Left lung (tissue), 10 donors: Measurements from ENCODE around the gene ADCY2. TPM values are rescaled to one million over a fixed set of nuclear protein-coding genes. Genes with fewer than 3 reads are reported as not detected.

Experiments
- ATAC-seq: fragments of 200-7000 bp; cut with Tn5 transposase; one replicate; pipeline ENCODE4 v1.9.1; 2020; ENCODE audit warnings: moderate library complexity
- DNase-seq, 4 donors: peaks; one replicate each; pipeline ENCODE4 v3.0.0-alpha.2; 2013 to 2020
- H3K27ac ChIP-seq, 2 donors: fragments of 200-600 bp; sonication (generic) in 1 of 2; one replicate each; pipeline versions ENCODE4 v1.5.0 to v1.8.0; 2020 to 2021
- H3K27me3 ChIP-seq, 2 donors: fragments of 200-600 bp; sonication (generic) in 1 of 2; one replicate each; pipeline versions ENCODE4 v1.5.0 to v1.8.0; 2020 to 2021
- H3K36me3 ChIP-seq, 2 donors: fragments of 200-600 bp; sonication (generic) in 1 of 2; one replicate each; pipeline versions ENCODE4 v1.5.0 to v1.8.0; 2020 to 2021
- H3K4me1 ChIP-seq, 2 donors: fragments of 200-600 bp; one replicate each; pipeline ENCODE4 v1.8.0; 2021
- H3K4me3 ChIP-seq, 2 donors: fragments of 200-600 bp; sonication (generic) in 1 of 2; one replicate each; pipeline versions ENCODE4 v1.5.0 to v1.8.0; 2020 to 2021; ENCODE audit warnings: mild to moderate bottlenecking in 1 of 2
- H3K9me3 ChIP-seq, 2 donors: fragments of 200-600 bp; sonication (generic) in 1 of 2; one replicate each; pipeline versions ENCODE4 v1.5.0 to v1.8.0; 2020 to 2021
- CTCF ChIP-seq, 2 donors: fragments of 200-600 bp; sonication (generic) in 1 of 2; IDR thresholded peaks; one replicate each; pipeline versions ENCODE4 v1.5.0 to v1.8.0; 2021; ENCODE audit warnings: antibody characterized with exemption in 2 of 2
- intact Hi-C, 2 donors: fragments of 100-400 bp; cut with DNase I; formaldehyde crosslinking; loops; one replicate each; pipeline versions ENCODE4 v1.11.2 to v1.14.2; 2022
- polyA plus RNA-seq, 6 donors: library from polyadenylated mRNA; unstranded; fragments of 120-200 nt; gene quantifications; one replicate each; pipeline ENCODE4 v1.2.1, GENCODE V29; 2013; ENCODE audit not compliant: insufficient read length in 6 of 6
- total RNA-seq, 2 donors: library from RNA; stranded (reverse); fragmentation: NEBNext Ultra II Directional; extraction: Animal tissue kit (Norgen Biotek cat#: 25700); gene quantifications; one replicate each; pipeline ENCODE4 v1.2.1, GENCODE V29; 2021
- donor health status: DM: no; HTN: yes; CAD: no.
- donor health status: DM: no; HTN: no; CAD: no.

The ADCY2 gene
- total and polyA plus RNA-seq, 8 donors, result 0.34 to 14.0 (median 9.6) TPM

GRCh38 chr5:7363067-7363677 lies 32.8 kb upstream of the ADCY2 start:
- no peak for DNase-seq
- TF ChIP-seq CTCF (IDR thresholded peaks at IDR 0.05), result no peak
- no peak for ATAC-seq
- H3K4me1 ChIP-seq, result no peaks in the 10 kb centered on the region
- H3K4me3 ChIP-seq, result no peak overlapping the region
- intact Hi-C loops, result no loop called here
- H3K36me3 ChIP-seq, result no peaks in the 10 kb centered on the region
- H3K9me3 ChIP-seq, result peaks cover 0 to 2% of the 10 kb centered on the region in 2 donors
- H3K27ac ChIP-seq, result no peak overlapping the region
- H3K27me3 ChIP-seq, result no peaks in the 10 kb centered on the region

GRCh38 chr5:7364226-7364875 lies 31.6 kb upstream of the ADCY2 start:
- peaks cover 0 to 2% of the 10 kb centered on the region in 2 donors for H3K9me3 ChIP-seq
- H3K4me3 ChIP-seq, result no peak overlapping the region
- intact Hi-C loops, result no loop called here
- no peaks in the 10 kb centered on the region for H3K4me1 ChIP-seq
- no peak overlapping the region for H3K27ac ChIP-seq
- DNase-seq (no peak), ATAC-seq (no peak)
- H3K27me3 ChIP-seq, result no peaks in the 10 kb centered on the region
- no peak for TF ChIP-seq CTCF (IDR thresholded peaks at IDR 0.05)
- no peaks in the 10 kb centered on the region for H3K36me3 ChIP-seq

- Histone ChIP-seq H3K27me3 (no peaks in the 10 kb centered on the region), H3K4me1 (no peaks in the 10 kb centered on the region), H3K36me3 (no peaks in the 10 kb centered on the region), H3K27ac (no peak overlapping the region), H3K4me3 (no peak overlapping the region), H3K9me3 (peaks cover 0 to 2% of the 10 kb centered on the region in 2 donors)
- ATAC-seq, result no peak
- DNase-seq, result no peak
- TF ChIP-seq CTCF (IDR thresholded peaks at IDR 0.05), result no peak
- intact Hi-C loops, result no loop called here
These were observed 28.2 kb upstream of the ADCY2 start for GRCh38 chr5:7367780-7368179.

GRCh38 chr5:7372399-7372798 lies 23.5 kb upstream of the ADCY2 start:
- Histone ChIP-seq H3K27me3 (no peaks in the 10 kb centered on the region), H3K4me1 (no peaks in the 10 kb centered on the region), H3K36me3 (no peaks in the 10 kb centered on the region), H3K4me3 (no peak overlapping the region), H3K27ac (no peak overlapping the region), H3K9me3 (peaks cover 0 to 2% of the 10 kb centered on the region in 2 donors)
- ATAC-seq (no peak), DNase-seq (no peak)
- no peak for TF ChIP-seq CTCF (IDR thresholded peaks at IDR 0.05)
- intact Hi-C loops, result no loop called here

GRCh38 chr5:7374186-7374585 lies 21.8 kb upstream of the ADCY2 start:
- TF ChIP-seq CTCF (IDR thresholded peaks at IDR 0.05), result no peak
- H3K27me3 ChIP-seq, result no peaks in the 10 kb centered on the region
- DNase-seq (no peak), ATAC-seq (no peak)
- no peak overlapping the region for H3K27ac ChIP-seq
- no peak overlapping the region for H3K4me3 ChIP-seq
- H3K4me1 ChIP-seq, result no peaks in the 10 kb centered on the region
- intact Hi-C loops, result no loop called here
- H3K36me3 ChIP-seq, result no peaks in the 10 kb centered on the region
- no peaks in the 10 kb centered on the region for H3K9me3 ChIP-seq
